HG03108 (cell line): Measurements from ENCODE around the gene CDCA7L.

Experiments used
- ATAC-seq: cut with Tn5 transposase; IDR thresholded peaks from one replicate; pipeline ENCODE4 v1.9.1; 2021; ENCODE audit warnings: moderate library complexity; ENCODE audit not compliant: unreplicated experiment

CDCA7L gene

DNA sequence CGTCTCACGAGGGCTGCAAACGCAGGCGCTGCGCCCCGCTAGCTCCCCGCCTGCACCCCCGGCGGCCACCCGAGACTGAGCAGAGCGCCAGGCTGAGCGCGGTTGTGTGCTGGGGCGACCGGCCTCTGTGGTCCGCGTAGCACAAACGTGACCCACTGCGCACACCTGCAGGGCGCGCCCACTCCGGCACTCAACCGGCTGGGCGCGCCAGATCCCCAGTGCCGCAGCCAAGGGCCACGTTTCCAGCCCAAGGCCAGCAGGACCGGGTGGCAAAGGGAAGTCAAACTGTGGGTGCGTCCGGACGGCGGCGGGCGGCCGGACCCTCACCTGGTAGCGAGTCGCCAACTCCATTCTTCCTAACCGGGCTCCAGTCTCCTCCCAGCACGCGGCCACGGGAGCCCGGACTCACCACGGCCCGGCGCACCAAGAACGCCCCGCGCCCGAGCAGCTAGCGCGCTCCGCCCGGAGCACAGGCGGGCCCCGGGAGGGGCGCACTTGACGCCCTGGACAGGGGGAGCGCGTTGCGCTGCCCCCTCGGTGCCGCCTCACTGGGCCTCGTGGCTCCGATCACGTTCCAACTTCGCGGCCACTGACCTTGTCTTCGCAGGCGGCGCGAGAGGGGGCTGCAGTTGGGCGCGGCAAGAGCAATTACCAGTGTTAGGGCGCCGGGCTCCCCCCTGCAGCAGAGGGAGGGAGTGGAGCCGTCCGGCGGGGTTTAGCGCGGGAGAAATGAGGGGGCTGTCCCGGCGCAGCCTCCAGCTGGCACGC lies at the start of gene CDCA7L:
Gene CDCA7L, minus strand, starts transcription at position 446 of the 768 bp plus-strand sequence. Its CDS starts 95 bp downstream, at position 351.
- peak; percentile 80 for ATAC-seq

DNA sequence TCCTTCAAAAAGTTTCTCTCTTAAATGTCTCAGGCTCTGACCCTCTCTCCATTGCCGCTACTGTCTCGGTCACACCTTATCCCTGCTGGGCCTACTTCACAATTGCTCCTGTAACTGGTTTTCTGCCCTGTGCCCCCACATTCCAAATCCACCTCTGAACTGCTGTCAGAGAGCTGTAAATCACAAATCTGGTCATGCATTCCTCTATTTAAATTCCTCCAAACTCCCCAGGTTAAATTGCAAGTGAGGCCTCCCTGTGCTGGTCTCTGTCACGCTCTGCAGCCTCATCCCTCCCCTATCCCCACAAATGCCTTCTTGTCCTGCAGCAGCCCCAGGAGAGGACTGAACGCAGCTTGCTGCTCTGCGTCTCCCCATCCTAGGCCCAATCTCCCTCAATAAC lies 40.4 kb upstream of the CDCA7L start:
- ATAC-seq: no peak

DNA sequence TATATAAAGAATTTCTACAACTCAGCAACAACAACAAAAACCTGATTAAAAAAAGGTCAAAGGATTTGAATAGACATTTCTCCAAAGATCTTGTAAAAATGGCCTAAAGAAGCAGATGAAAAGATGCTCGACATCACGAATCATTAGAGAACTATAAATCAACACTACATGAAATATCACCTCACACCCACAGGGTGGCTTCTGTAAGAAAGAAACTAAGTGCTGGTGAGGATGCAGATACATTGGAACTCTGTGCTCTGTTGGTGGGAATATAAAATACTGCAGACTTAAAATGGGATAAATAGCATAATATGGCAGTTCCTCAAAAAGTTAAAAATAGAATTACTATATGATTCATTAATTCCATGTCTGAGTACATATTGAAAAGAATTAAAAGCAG lies 38.3 kb upstream of the CDCA7L start:
- no peak for ATAC-seq

DNA sequence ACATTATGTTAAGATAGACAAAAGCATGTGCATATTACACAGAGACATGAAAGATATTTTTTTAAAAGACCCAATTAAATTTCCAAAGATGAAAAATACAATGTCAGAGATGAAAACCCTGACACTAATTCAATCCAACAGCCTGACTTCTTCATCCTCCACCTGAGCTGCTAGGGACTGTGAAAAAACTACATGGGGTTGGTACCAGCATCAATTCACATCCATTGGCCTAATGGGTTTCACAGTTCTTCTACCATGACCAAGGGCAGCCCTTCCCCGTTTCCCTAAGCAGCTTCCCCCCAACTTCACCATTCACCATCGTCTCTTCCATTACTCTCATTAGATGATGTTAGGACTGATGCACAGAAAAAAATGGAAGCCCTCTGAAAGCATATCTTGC lies 37.4 kb upstream of the CDCA7L start:
- no peak for ATAC-seq

DNA sequence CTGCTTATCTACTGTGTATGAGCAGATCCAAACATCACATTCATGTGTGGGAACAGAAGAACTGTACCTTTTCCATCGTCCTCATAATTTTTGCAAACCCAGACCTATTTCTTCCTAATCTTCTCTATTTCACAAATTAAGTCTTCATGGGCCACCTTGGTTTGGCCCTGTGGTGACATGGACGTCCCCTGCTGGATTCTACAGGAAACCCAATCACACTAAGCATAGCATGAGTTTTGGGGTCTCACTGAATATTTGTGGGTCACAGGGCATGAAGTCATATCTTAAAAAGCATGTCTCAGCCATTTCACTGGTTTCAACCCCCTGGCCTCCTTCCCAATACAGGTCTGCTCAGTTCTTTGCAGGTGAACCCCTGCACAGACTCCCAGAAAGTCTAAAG lies 35.8 kb upstream of the CDCA7L start:
- ATAC-seq: no peak

- ATAC-seq: no peak
Measured at GRCh38 chr7:21980926-21981500, 35.3 kb upstream of the CDCA7L start.

DNA sequence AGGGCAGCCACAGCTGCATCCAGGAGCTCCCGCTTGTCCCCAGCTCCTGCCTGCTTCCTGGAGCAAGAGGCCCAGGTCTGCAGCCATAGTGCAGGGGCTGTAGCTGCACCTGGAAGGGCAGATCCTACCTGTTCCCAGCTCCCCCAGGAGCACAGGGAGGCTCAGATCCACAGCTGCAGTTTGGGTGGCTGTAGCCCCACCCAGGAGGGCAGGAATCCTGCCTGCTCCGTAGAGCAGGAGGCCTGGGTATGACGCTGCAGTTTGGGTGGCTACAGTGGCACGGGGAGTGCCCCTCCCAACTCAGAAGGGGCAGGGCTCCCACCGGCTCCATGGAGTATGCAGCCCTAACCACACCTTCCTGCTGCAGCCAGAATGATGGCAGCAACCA lies 26.7 kb upstream of the CDCA7L start:
- ATAC-seq: no peak

- no peak for ATAC-seq
Measured at GRCh38 chr7:21971780-21972396, 26.2 kb upstream of the CDCA7L start.

- no peak for ATAC-seq
Measured at GRCh38 chr7:21969822-21970221, 24.1 kb upstream of the CDCA7L start.

GRCh38 chr7:21967598-21968003 lies 21.9 kb upstream of the CDCA7L start:
- no peak for ATAC-seq

- peak; percentile 81 for ATAC-seq
Measured at GRCh38 chr7:21966271-21966670, 20.6 kb upstream of the CDCA7L start.

GRCh38 chr7:21965291-21965690 lies 19.6 kb upstream of the CDCA7L start:
- no peak for ATAC-seq

- ATAC-seq: no peak
Measured at GRCh38 chr7:21962677-21963076, 17.0 kb upstream of the CDCA7L start.

GRCh38 chr7:21960922-21961321 lies 15.2 kb upstream of the CDCA7L start:
- ATAC-seq: no peak

- no peak for ATAC-seq
Measured at GRCh38 chr7:21959387-21959776, 13.7 kb upstream of the CDCA7L start.

DNA sequence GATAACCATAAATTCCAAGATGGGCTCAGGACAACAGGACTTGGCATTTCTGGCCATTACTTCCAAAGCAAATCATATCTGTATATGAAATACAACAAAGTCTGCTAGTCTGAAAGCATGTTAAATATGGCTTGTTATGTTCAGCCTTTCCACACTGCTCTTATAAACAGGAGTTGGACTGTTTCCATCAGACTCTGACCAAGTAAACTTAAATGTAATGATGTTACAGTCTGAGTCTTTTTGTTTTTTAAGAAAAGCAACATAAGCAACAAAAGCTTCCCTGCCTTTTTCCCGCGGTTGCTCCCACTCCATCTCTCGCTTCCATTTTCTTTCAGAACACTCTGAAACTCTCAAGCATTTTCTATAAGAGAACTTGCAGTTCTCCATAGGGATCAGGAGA lies 8.1 kb upstream of the CDCA7L start:
- no peak for ATAC-seq

GRCh38 chr7:21948887-21949540 lies 3.3 kb upstream of the CDCA7L start:
- ATAC-seq: no peak

DNA sequence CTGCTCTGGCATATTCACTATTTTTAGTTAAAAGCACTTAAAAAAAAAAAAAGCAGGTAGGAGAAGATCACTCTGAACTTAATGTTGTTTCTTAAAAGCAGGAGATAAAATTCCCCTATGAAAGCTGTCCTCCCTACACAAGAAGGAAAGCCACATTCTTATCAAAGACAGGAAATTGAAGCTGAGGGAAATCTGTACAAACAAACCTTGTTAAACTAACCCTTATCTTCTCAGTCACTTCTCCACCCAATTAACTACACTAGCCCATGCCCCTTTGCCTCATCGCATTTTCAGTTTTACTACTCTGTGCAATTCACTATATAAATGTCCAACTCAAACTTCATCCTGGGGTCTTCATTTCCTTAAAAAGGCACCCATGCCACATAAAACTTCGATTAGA lies 2.7 kb upstream of the CDCA7L start:
- ATAC-seq: no peak

DNA sequence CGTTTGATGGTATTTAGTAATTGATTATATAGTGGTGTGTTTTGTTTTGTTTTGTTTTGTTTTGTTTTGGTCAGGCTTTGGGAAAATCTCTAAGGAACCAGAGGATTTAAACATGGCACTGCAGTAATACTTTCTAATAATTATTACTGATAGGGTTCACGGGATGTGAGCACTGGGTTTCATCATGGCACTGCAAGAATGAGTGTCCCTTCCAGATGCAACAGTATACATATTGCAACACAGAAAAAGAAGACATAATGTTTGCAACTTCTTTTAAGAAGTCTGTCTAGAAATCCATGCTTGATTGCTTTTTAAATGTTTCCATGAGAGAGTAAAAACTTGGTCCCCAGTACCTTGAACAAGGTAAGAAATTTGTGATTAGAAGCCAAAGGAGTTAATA lies 2.2 kb upstream of the CDCA7L start:
- ATAC-seq: no peak

- ATAC-seq: no peak
Measured at GRCh38 chr7:21947056-21947455, 1.4 kb upstream of the CDCA7L start.

- no peak for ATAC-seq
Measured at GRCh38 chr7:21946222-21946709, 567 bp upstream of the CDCA7L start.
